ENCODE results near the gene MOB1B. TPM values are rescaled to one million over a fixed set of nuclear protein-coding genes. Genes with fewer than 3 reads are reported as not detected.
"Not testable (repeated sequence)": the region's sequence is repeated elsewhere in the genome, so short reads cannot be mapped to it uniquely, and the experiment has no call there.

The MOB1B gene
- total RNA-seq, 1 donor from 2014 or later = 22.1 TPM

DNA sequence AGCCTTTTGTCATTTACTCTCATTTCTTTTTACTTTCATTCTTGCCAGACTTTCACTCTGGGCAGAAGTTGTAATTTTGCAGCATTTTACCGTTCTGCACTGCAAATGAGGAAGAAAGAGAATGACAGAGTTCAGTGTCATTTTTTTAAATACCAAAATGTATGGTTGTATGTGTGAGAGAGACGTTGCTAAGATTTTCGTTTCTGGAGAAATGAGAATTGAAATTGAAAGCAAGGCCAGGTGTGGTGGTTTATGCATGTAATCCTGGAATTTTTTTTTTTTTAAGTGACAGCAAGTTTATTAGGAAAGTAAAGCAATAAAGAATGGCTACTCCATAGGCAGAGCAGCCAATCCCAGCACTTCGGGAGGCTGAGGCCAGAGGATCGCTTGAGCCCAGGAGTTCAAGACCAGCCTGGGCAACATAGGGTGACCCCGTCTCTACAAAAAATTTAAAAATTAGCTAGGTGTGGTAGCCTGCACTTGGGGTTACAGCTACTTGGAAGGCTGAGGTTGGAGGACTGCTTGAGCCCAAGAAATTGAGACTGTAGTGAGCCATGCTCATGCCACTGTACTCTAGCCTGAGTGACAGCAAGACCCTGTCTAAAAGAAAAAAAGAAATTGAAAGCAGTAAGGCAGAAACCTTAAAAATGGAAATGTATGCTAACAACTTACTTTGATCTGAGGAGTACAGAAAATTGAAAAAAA, 104.2 kb downstream of the MOB1B start:
- peaks cover 9% of the 10 kb centered on the region for H3K9me3 Mint-ChIP-seq
- no peak for DNase-seq (ENCODE audit: low spot score)
- no peaks in the 10 kb centered on the region for H3K27me3 Mint-ChIP-seq (ENCODE audit: insufficient read depth)
- peak overlapping the region; percentile 92 for H3K27ac Mint-ChIP-seq
- H3K4me3 Mint-ChIP-seq = peak overlapping the region; percentile 34
- intact Hi-C loops (cut with micrococcal nuclease) = loop anchor here (1.0 to 5.0 kb wide), 5 partner anchors 13 to 389 kb away; partner anchors contain the start of genes DCK, GRSF1 and UTP3
- H3K4me1 Mint-ChIP-seq (ENCODE audit: low read depth) = peaks cover 79% of the 10 kb centered on the region
- peaks cover 19% of the 10 kb centered on the region for H3K36me3 Mint-ChIP-seq (ENCODE audit: low read depth)

DNA sequence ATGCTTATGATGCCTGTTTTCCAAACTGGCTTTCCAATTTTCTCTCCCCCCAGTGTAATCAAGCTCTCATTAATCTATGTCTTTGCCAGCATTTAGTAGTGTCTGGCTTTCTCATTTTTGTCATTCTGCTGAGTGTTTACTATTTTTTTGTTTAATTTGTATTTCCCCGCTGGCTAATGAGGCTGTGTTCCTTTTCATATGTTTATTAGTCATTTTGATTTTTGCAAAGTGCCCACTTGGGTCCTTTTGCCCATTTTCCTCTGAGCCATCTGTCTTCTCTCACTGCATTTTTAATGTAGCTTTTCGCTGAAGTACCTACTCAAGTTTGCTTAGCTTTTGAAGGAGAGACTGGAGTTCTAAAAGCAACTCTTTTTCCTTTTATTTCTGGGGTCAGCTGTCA, 106.0 kb downstream of the MOB1B start:
- Mint-ChIP-seq H3K36me3 (ENCODE audit: low read depth) (peaks cover 14% of the 10 kb centered on the region), H3K27me3 (ENCODE audit: insufficient read depth) (no peaks in the 10 kb centered on the region), H3K27ac (peak overlapping the region; percentile 59), H3K9me3 (peaks cover 5% of the 10 kb centered on the region), H3K4me1 (ENCODE audit: low read depth) (peaks cover 64% of the 10 kb centered on the region), H3K4me3 (no peak overlapping the region)
- no peak for DNase-seq (ENCODE audit: low spot score)
- intact Hi-C loops (cut with micrococcal nuclease) = loop anchor here (5.0 kb wide), 1 partner anchor 391 kb away; no protein-coding TSS in a partner anchor

DNA sequence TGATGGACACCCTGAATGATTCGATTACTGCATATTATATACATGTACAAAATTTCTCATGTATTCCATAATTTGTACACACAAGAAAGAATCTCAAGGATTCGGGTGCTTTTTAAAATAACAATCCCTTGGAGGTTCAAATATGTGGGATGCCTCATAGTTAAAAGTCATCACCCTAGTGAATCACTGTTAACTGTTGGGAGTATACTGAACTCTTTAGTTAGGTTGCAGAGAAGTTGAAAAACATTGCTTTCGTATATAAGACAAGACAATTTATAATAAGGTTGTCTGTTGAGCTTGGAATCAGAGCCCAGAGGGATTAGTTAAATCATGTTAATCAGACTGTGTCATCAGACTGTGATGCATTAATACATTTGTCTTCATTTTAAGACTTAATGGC, 106.9 kb downstream of the MOB1B start:
- Mint-ChIP-seq H3K4me3 (no peak overlapping the region), H3K36me3 (ENCODE audit: low read depth) (peaks cover 21% of the 10 kb centered on the region), H3K9me3 (peaks cover 12% of the 10 kb centered on the region), H3K27ac (no peak overlapping the region), H3K27me3 (ENCODE audit: insufficient read depth) (no peaks in the 10 kb centered on the region), H3K4me1 (ENCODE audit: low read depth) (peaks cover 57% of the 10 kb centered on the region)
- no peak for DNase-seq (ENCODE audit: low spot score)
- intact Hi-C loops (cut with micrococcal nuclease) = loop anchor here (5.0 kb wide), 1 partner anchor 392 kb away; no protein-coding TSS in a partner anchor

DNA sequence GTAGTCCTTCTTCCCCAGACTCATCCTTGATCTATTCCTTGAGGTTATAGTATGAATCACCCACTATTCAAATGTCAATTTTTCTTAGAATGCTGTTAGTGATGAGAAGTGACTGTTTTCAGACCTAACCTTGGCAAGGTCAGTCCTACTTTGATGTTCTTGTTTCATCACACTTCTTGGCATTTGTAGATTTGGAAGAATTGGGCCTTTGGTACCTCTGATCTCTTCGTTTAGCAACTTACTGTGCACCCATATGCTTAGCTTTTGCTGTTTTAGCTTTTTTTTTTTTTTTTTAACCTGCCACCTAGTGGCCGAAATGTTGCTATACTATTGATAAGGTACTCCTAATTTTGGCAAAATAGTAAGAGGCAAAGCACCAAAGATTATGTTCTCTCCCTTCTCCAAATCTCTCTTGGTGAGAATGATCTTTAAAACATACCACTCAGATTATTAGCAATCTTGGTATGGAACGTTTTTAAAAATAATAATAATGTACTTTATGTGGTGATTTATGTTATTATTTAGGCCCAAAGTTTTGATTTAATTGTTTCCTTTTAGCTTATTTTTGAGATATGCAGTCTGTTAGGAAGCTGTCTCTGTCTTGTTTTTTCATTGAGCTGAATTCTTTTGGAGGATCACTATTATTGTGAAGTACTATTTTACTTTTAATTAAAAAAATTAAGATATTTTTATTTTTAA, 107.9 kb downstream of the MOB1B start:
- H3K27ac Mint-ChIP-seq = peak overlapping the region; percentile 64
- no peak overlapping the region for H3K4me3 Mint-ChIP-seq
- H3K36me3 Mint-ChIP-seq (ENCODE audit: low read depth) = peaks cover 28% of the 10 kb centered on the region
- no peaks in the 10 kb centered on the region for H3K27me3 Mint-ChIP-seq (ENCODE audit: insufficient read depth)
- peaks cover 12% of the 10 kb centered on the region for H3K9me3 Mint-ChIP-seq
- peaks cover 48% of the 10 kb centered on the region for H3K4me1 Mint-ChIP-seq (ENCODE audit: low read depth)
- DNase-seq (ENCODE audit: low spot score) = no peak
- intact Hi-C loops (cut with micrococcal nuclease) = loop anchor here (1.0 to 5.0 kb wide), 2 partner anchors 358 to 393 kb away; no protein-coding TSS in a partner anchor

DNA sequence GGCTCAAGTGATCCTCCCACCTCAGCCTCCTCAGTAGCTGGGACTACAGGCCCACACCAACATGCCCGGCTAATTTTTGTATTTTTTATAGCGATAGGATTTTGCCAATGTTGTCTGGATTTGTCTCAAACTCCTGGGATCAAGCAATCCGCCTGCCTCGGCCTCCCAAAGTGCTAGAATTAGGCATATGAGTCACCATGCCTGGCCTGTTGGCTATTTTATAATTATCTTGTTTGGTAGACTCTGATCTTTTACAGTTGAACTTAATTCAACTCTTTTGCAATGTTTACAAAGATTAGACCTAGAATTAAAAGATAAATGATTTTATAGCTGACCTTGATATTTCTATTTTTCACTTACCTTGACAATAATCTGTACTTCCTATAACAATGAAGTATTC, 109.3 kb downstream of the MOB1B start:
- DNase-seq (ENCODE audit: low spot score) = no peak
- Mint-ChIP-seq H3K4me3 (no peak overlapping the region), H3K27me3 (ENCODE audit: insufficient read depth) (no peaks in the 10 kb centered on the region), H3K36me3 (ENCODE audit: low read depth) (peaks cover 37% of the 10 kb centered on the region), H3K27ac (no peak overlapping the region), H3K9me3 (peaks cover 12% of the 10 kb centered on the region), H3K4me1 (ENCODE audit: low read depth) (peaks cover 41% of the 10 kb centered on the region)
- intact Hi-C loops (cut with micrococcal nuclease) = no loop called here

DNA sequence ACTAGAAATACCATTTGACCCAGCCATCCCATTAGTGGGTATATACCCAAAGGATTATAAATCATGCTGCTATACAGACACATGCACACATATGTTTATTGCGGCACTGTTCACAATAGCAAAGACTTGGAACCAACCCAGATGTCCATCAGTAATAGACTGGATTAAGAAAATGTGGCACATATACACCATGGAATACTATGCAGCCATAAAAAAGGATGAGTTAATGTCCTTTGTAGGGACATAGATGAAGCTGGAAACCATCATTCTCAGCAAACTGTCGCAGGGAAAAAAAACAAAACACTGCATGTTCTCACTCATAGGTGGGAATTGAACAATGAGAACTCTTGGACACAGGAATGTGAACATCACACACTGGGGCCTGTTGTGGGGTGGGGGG, 115.2 kb downstream of the MOB1B start:
- Mint-ChIP-seq H3K36me3 (ENCODE audit: low read depth) (peaks cover 41% of the 10 kb centered on the region), H3K9me3 (peaks cover 12% of the 10 kb centered on the region)
- H3K27me3 Mint-ChIP-seq (ENCODE audit: insufficient read depth); intact Hi-C loops (cut with micrococcal nuclease); H3K4me3 Mint-ChIP-seq; H3K4me1 Mint-ChIP-seq (ENCODE audit: low read depth); H3K27ac Mint-ChIP-seq; DNase-seq (ENCODE audit: low spot score): not testable (repeated sequence)

DNA sequence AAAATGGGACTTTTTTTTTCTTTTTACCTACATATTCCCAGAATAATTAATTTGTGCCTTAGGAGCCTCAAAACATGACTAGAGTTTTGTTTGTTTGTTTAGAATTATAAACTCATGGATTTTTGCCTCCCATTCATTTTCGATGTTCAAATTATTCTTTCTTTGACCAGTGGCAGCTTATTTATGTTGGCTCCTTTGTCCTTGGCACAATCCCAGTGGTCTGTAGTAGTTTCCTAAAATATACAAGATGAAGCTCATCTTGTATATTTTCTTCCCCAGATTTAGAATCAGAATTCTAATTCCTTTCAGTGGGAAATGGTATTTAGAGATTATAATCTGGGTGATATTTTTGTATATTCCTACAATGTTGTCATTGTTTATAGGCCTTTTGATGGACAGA, 118.4 kb downstream of the MOB1B start:
- DNase-seq (ENCODE audit: low spot score) = no peak
- Mint-ChIP-seq H3K4me3 (no peak overlapping the region), H3K27ac (no peak overlapping the region), H3K9me3 (no peaks in the 10 kb centered on the region), H3K36me3 (ENCODE audit: low read depth) (peaks cover 35% of the 10 kb centered on the region), H3K4me1 (ENCODE audit: low read depth) (peaks cover 4% of the 10 kb centered on the region), H3K27me3 (ENCODE audit: insufficient read depth) (no peaks in the 10 kb centered on the region)
- intact Hi-C loops (cut with micrococcal nuclease) = no loop called here

DNA sequence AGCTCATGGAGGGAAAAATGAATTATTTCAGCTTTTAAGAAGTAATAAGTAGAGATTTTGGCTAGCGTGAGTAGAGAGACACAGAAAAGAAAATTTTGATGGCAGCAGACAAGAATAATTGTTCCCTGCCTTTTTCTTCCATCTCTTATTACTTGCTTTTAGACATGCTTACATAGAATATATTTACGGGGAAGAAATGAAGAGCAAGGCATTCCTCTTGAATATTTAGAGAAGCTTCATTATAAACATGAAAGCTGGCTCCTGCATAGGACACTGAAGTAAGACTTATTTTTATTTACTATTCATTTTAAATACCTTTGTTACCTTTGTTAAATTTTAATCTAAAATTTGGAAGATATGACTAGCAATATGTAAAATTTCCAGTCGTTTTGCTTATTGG, 123.5 kb downstream of the MOB1B start:
- Mint-ChIP-seq H3K36me3 (ENCODE audit: low read depth) (peaks cover 34% of the 10 kb centered on the region), H3K4me1 (ENCODE audit: low read depth) (peaks cover 10% of the 10 kb centered on the region), H3K4me3 (no peak overlapping the region), H3K27ac (no peak overlapping the region), H3K27me3 (ENCODE audit: insufficient read depth) (no peaks in the 10 kb centered on the region), H3K9me3 (no peaks in the 10 kb centered on the region)
- intact Hi-C loops (cut with micrococcal nuclease) = no loop called here
- DNase-seq (ENCODE audit: low spot score) = no peak

DNA sequence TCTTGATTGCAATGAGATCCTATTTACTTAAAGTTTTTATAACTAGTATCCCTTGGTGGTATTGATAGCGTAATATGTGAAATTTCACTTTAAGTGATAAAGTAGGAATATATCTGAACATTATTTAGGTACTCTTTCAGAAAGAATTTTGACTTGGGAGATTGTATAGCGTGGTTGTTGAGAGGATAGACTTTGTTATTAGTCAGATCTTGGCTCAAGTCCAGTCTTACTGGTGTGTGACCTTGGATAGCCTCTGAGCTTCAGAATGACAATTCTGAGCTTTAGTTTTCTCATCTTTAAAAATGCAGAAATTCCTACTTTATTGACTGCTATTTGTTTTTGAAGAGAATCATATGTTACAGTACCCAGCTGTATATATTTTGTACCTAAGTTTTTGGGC, 123.9 kb downstream of the MOB1B start:
- Mint-ChIP-seq H3K4me3 (no peak overlapping the region), H3K4me1 (ENCODE audit: low read depth) (peaks cover 10% of the 10 kb centered on the region), H3K9me3 (no peaks in the 10 kb centered on the region), H3K27ac (no peak overlapping the region), H3K27me3 (ENCODE audit: insufficient read depth) (no peaks in the 10 kb centered on the region), H3K36me3 (ENCODE audit: low read depth) (peaks cover 36% of the 10 kb centered on the region)
- no peak for DNase-seq (ENCODE audit: low spot score)
- intact Hi-C loops (cut with micrococcal nuclease) = no loop called here

DNA sequence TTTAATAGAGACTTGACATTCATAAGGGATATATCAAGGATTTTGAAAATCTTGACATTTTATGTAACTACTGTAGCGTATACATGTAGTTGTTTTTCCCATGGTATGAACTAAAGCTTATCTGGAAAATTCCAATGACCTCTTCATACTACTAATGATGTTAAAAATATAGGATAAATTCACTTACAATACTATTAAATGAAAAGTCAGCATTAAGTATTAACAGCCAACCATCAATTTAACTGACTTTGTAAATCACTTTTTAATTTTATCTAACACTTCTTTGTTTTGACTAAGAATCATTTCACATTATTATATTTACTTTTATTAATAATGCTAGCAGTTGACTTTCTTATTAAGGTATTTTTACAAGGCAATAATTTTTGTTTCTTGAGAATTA, 125.4 kb downstream of the MOB1B start:
- Mint-ChIP-seq H3K36me3 (ENCODE audit: low read depth) (peaks cover 41% of the 10 kb centered on the region), H3K4me1 (ENCODE audit: low read depth) (peaks cover 10% of the 10 kb centered on the region), H3K4me3 (no peak overlapping the region), H3K27me3 (ENCODE audit: insufficient read depth) (no peaks in the 10 kb centered on the region), H3K27ac (no peak overlapping the region), H3K9me3 (no peaks in the 10 kb centered on the region)
- intact Hi-C loops (cut with micrococcal nuclease) = no loop called here
- no peak for DNase-seq (ENCODE audit: low spot score)

DNA sequence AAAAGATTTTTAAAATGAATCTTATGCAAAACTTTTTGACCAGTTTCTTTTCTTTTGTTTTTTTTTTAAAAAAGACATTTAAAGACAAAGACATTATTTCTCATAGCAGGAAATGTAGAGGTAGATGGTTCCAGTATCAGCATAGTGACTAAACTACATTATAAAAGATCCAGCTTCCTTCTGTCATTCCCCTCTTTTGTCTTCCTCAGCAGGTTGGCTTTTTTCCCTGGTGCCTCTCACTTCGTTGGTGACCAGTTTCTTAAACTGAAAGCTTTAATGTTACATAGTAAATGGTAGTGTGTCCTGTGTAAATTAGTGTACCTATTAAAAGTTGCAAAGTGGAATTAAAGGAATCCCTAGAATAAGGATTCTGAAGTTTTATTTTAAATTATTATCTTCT, 127.3 kb downstream of the MOB1B start:
- DNase-seq (ENCODE audit: low spot score) = no peak
- H3K27ac Mint-ChIP-seq = no peak overlapping the region
- H3K4me3 Mint-ChIP-seq = no peak overlapping the region
- no peaks in the 10 kb centered on the region for H3K27me3 Mint-ChIP-seq (ENCODE audit: insufficient read depth)
- peaks cover 39% of the 10 kb centered on the region for H3K36me3 Mint-ChIP-seq (ENCODE audit: low read depth)
- H3K4me1 Mint-ChIP-seq (ENCODE audit: low read depth) = peaks cover 10% of the 10 kb centered on the region
- no peaks in the 10 kb centered on the region for H3K9me3 Mint-ChIP-seq
- intact Hi-C loops (cut with micrococcal nuclease) = no loop called here

DNA sequence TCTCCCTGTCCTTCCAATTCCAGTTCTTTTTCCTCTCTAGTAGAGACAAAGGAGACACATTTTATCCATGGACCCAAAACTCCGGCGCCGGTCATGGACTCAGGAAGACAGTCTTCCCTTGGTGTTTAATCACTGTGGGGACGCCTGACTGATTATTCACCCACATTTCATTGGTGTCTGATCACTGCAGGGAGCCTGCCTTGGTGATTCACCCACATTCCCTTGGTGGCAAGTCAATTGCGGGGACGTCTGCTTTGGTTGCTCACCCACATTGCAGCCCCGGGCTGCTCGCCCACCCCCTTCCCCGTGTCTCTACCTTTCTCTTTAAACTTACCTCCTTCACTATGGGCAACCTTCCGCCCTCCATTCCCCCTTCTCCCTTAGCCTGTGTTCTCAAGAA, 129.9 kb downstream of the MOB1B start:
- H3K4me1 Mint-ChIP-seq (ENCODE audit: low read depth); H3K4me3 Mint-ChIP-seq; H3K9me3 Mint-ChIP-seq: not testable (repeated sequence)

More for the DNA sequence above, 129.9 kb downstream of the MOB1B start:
- intact Hi-C loops (cut with micrococcal nuclease); H3K27ac Mint-ChIP-seq; DNase-seq (ENCODE audit: low spot score); H3K27me3 Mint-ChIP-seq (ENCODE audit: insufficient read depth): not testable (repeated sequence)
- peaks cover 30% of the 10 kb centered on the region for H3K36me3 Mint-ChIP-seq (ENCODE audit: low read depth)
